Measurements from ENCODE around the gene DNASE1L1. TPM values are rescaled to one million over a fixed set of nuclear protein-coding genes. Genes with fewer than 3 reads are reported as not detected.

DNASE1L1 gene
- total and polyA plus RNA-seq, 2 of the 13 experiments (the other 11 are each of a cell fraction or from before 2014, with no cell fraction given) = 4.7 to 12.3 TPM

- TF ChIP-seq E2F2 (CRISPR knock-in tag; IDR thresholded peaks at IDR 0.05; ENCODE audit: borderline replicate concordance) = no peak
- TF ChIP-seq ZNF777 (CRISPR knock-in tag; IDR thresholded peaks at IDR 0.05) = 0 out of 2 replicates have a peak, but pooled peaks have one; percentile 19
- TF ChIP-seq MED8 (CRISPR knock-in tag; IDR thresholded peaks at IDR 0.05; ENCODE audit: insufficient replicate concordance) = no peak
- 0 out of 2 replicates have a peak, but pooled peaks have one; percentile 16 for TF ChIP-seq ZNF331 (CRISPR knock-in tag; IDR thresholded peaks at IDR 0.05)
- 0 out of 2 replicates have a peak, but pooled peaks have one; percentile 39 for TF ChIP-seq MYC (CRISPR knock-in tag; IDR thresholded peaks at IDR 0.05; ENCODE audit: borderline replicate concordance)
- 0 out of 2 replicates have a peak, but pooled peaks have one; percentile 7 for TF ChIP-seq MTERF4 (CRISPR knock-in tag; IDR thresholded peaks at IDR 0.05)
- no peak for TF ChIP-seq ZNF615 (CRISPR knock-in tag; IDR thresholded peaks at IDR 0.05; ENCODE audit: borderline replicate concordance)
- no peak for TF ChIP-seq LCORL (IDR thresholded peaks at IDR 0.05)
- peak; percentile 26; the same call in 1 of the 2 replicates for TF ChIP-seq LCORL (CRISPR knock-in tag; IDR thresholded peaks at IDR 0.05)
- peak; percentile 46; the same call in 1 of the 2 replicates for TF ChIP-seq ZFX (CRISPR knock-in tag; IDR thresholded peaks at IDR 0.05; ENCODE audit: low read depth)
- TF ChIP-seq ETV6 (CRISPR knock-in tag; conservative IDR thresholded peaks at IDR 0.05) = 0 out of 2 replicates have a peak, but pooled peaks have one; percentile 21
- peak; percentile 52 for TF ChIP-seq HNRNPK (IDR thresholded peaks at IDR 0.05; ENCODE audit: low read depth, low read length, poor library complexity, severe bottlenecking)
- TF ChIP-seq ZNF792 (CRISPR knock-in tag; IDR thresholded peaks at IDR 0.05) = 0 out of 2 replicates have a peak, but pooled peaks have one; percentile 12
- no peak for TF ChIP-seq TERF1 (CRISPR knock-in tag; IDR thresholded peaks at IDR 0.05)
- peak; percentile 62; the same call in 1 of the 2 replicates for TF ChIP-seq TFDP2 (CRISPR knock-in tag; IDR thresholded peaks at IDR 0.05)
- peak; percentile 67; the same call in 1 of the 2 replicates for TF ChIP-seq GMEB1 (CRISPR knock-in tag; IDR thresholded peaks at IDR 0.05; ENCODE audit: borderline replicate concordance)
- TF ChIP-seq SALL1 (CRISPR knock-in tag; IDR thresholded peaks at IDR 0.05) = 0 out of 2 replicates have a peak, but pooled peaks have one; percentile 1
- TF ChIP-seq POLR2A (IDR thresholded peaks at IDR 0.05; ENCODE audit: insufficient read depth in 1 of 2, low read depth in 2 of 2, low read length in 2 of 2) = peak in 1 of 2 experiments; percentile 47; a peak in 1 of 4 replicates
- no peak for TF ChIP-seq KDM4B (CRISPR knock-in tag; IDR thresholded peaks at IDR 0.05)
- peak; percentile 81 for TF ChIP-seq AGO2 (optimal IDR thresholded peaks at IDR 0.05; ENCODE audit: low read depth, low read length)
- no peak for TF ChIP-seq ZNF326 (CRISPR knock-in tag; IDR thresholded peaks at IDR 0.05; ENCODE audit: borderline replicate concordance)
- TF ChIP-seq POLR2AphosphoS5 (IDR thresholded peaks at IDR 0.05; ENCODE audit: low read depth, low read length) = peak; percentile 38; the same call in 1 of the 2 replicates
- TF ChIP-seq KLF6 (CRISPR knock-in tag; IDR thresholded peaks at IDR 0.05) = 0 out of 2 replicates have a peak, but pooled peaks have one; percentile 25
- peak; percentile 55; the same call in 1 of the 3 replicates for TF ChIP-seq MXI1 (IDR thresholded peaks at IDR 0.05; ENCODE audit: borderline replicate concordance, low read depth, low read length)
Measured at GRCh38 chrX:154378059-154378798, 30.8 kb downstream of the DNASE1L1 start (continued).

Measured in HepG2 (cell line).